Measurements from ENCODE around the gene CACNA2D3. TPM values are rescaled to one million over a fixed set of nuclear protein-coding genes. Genes with fewer than 3 reads are reported as not detected.

Gene CACNA2D3
- total RNA-seq, 1 donor from 2014 or later, result 21.2 TPM

DNA sequence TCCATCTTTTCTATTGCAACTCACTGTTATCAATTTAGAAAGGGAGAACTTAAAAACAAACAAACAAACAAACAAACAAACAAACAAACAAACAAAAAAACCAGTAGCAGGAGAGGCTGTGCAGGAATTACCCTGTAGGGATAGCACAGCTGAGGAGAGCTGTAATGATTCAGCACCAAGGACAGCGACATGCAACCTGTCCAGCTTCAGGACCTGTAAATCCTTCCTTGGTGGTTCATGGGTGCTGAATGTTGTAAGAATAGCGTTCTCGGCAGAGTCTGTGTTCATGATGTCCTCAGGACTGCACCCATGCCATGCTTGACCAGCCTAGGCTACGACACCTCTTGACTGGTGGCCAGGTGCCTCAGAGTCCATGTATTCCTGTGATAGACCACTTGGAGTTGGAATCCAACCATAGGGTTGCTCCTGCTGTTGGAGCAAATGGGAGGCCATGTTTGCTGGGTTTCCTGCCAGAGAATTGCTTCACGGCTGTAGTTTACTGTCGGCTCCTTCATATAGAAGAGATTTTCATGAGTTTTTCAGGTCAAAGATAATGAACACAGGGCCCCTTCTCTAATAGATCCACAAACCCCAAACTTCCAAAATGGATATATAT, 65.9 kb downstream of the CACNA2D3 start:
- DNase-seq, result no peak
- TF ChIP-seq, protein P1, sequence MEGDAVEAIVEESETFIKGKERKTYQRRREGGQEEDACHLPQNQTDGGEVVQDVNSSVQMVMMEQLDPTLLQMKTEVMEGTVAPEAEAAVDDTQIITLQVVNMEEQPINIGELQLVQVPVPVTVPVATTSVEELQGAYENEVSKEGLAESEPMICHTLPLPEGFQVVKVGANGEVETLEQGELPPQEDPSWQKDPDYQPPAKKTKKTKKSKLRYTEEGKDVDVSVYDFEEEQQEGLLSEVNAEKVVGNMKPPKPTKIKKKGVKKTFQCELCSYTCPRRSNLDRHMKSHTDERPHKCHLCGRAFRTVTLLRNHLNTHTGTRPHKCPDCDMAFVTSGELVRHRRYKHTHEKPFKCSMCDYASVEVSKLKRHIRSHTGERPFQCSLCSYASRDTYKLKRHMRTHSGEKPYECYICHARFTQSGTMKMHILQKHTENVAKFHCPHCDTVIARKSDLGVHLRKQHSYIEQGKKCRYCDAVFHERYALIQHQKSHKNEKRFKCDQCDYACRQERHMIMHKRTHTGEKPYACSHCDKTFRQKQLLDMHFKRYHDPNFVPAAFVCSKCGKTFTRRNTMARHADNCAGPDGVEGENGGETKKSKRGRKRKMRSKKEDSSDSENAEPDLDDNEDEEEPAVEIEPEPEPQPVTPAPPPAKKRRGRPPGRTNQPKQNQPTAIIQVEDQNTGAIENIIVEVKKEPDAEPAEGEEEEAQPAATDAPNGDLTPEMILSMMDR (IDR thresholded peaks at IDR 0.05; ENCODE audit: borderline replicate concordance), result no peak
- intact Hi-C loops (cut with micrococcal nuclease), result no loop called here

DNA sequence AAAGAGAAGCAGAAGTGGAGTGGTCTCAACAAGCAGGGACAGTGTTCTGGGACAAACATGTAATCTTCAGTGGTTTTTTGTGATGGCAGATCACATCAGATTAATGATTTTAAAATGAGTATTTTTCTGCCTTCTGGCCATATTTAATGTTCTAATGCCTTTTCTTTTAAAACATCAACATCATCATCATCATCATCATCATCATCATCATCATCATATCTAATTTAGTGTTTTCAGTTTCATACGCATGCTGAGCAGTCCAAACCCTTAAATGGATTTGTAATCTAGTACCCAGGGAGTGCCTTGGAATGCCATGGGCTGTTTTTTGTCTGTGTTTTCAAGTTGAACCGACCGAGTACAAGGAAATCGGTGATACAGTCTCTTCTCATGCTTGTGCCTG, 68.9 kb downstream of the CACNA2D3 start:
- Histone ChIP-seq H3K9me3 (replicated peaks) (no peaks in the 10 kb centered on the region), H3K4me3 (no peak overlapping the region), H3K36me3 (no peaks in the 10 kb centered on the region), H3K27me3 (ENCODE audit: low read depth) (no peaks in the 10 kb centered on the region), H3K27ac (replicated peaks) (no peak overlapping the region), H3K4me1 (no peaks in the 10 kb centered on the region)
- intact Hi-C loops (cut with micrococcal nuclease), result no loop called here
- TF ChIP-seq, protein P1 (IDR thresholded peaks at IDR 0.05; ENCODE audit: borderline replicate concordance), result no peak
- no peak for DNase-seq

More for the DNA sequence above, 65.9 kb downstream of the CACNA2D3 start:
- H3K4me1 ChIP-seq, result no peaks in the 10 kb centered on the region
- H3K27me3 ChIP-seq (ENCODE audit: low read depth), result no peaks in the 10 kb centered on the region
- H3K27ac ChIP-seq (replicated peaks), result no peak overlapping the region
- no peaks in the 10 kb centered on the region for H3K9me3 ChIP-seq (replicated peaks)
- H3K4me3 ChIP-seq, result no peak overlapping the region
- H3K36me3 ChIP-seq, result no peaks in the 10 kb centered on the region

DNA sequence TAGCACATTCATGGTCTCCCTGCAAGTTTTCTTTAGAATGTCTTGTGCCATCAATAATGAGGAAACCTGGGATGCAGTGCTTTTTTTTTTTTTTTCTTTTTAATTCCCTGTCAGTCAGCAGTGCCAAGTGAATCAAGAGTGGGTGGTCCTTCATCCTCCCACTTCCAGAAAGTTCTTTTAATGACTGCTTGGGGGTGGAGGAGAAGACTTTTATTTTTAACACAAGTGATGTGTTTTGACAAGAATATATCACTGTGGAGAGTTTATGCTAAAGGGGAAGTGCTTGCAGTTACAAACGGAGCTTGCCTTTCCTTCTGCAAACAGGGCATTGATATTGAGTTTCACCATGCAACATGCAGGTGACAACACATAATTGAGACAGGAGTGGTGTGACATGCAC, 69.7 kb downstream of the CACNA2D3 start:
- no peaks in the 10 kb centered on the region for H3K4me1 ChIP-seq
- no peak for DNase-seq
- no peaks in the 10 kb centered on the region for H3K36me3 ChIP-seq
- intact Hi-C loops (cut with micrococcal nuclease), result no loop called here
- H3K27me3 ChIP-seq (ENCODE audit: low read depth), result no peaks in the 10 kb centered on the region
- H3K4me3 ChIP-seq, result no peak overlapping the region
- no peak overlapping the region for H3K27ac ChIP-seq (replicated peaks)
- H3K9me3 ChIP-seq (replicated peaks), result no peaks in the 10 kb centered on the region
- TF ChIP-seq, protein P1 (IDR thresholded peaks at IDR 0.05; ENCODE audit: borderline replicate concordance), result no peak

DNA sequence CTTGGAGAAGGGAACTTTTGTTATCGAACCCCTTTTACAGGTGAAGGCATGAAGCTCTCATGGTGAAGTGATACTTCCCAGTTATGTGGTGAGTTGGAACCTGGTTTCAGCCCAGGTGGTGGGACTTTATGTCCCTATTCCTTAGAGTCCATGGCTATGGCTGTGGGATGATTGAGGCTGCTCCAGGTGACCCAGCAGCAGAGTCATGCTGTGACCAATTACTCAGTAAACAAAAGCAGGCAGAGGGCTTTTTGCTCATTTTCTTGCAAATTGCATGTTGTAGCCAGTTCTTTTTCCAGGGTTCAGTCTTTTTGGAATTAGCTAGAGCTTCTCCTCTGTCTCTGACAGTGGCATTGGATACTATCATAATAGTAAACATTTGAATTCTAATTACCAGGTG, 70.7 kb downstream of the CACNA2D3 start:
- TF ChIP-seq, protein P1 (IDR thresholded peaks at IDR 0.05; ENCODE audit: borderline replicate concordance), result no peak
- Histone ChIP-seq H3K27ac (replicated peaks) (no peak overlapping the region), H3K4me1 (peaks cover 10% of the 10 kb centered on the region), H3K36me3 (no peaks in the 10 kb centered on the region), H3K9me3 (replicated peaks) (no peaks in the 10 kb centered on the region), H3K4me3 (no peak overlapping the region), H3K27me3 (ENCODE audit: low read depth) (no peaks in the 10 kb centered on the region)
- no peak for DNase-seq
- intact Hi-C loops (cut with micrococcal nuclease), result no loop called here

DNA sequence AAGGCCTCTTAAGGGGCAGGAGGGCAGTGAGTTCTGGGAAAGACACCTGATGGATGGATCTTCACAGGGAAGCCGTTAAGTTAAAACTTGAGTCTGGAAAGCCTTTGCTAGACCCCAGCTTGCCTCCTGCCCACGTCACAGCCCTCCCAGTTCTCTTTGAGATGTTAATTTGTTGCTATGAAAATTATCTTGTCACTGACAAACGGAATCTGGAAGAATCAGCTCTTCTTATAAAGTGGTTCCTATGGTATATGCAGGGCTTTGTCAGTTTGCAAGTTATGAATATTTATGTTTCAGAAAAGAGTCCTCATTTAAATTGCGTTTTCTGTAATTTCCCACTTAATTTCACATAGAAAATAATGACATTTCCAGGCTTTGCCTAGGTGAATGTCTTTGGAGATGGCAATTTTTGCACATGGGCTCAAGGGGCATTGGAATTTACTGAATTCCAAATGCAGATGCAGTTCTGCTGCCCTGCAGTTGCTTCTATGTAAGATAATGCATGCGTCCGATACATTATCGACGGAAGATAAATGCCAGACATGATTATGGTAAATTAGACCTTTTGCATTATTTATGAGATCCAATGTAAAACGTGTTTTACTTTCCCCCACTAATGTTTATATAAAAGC, 74.1 kb downstream of the CACNA2D3 start:
- TF ChIP-seq, protein P1 (IDR thresholded peaks at IDR 0.05; ENCODE audit: borderline replicate concordance), result no peak
- Histone ChIP-seq H3K9me3 (replicated peaks) (no peaks in the 10 kb centered on the region), H3K27me3 (ENCODE audit: low read depth) (no peaks in the 10 kb centered on the region), H3K4me1 (peaks cover 11% of the 10 kb centered on the region), H3K36me3 (no peaks in the 10 kb centered on the region), H3K27ac (replicated peaks) (no peak overlapping the region), H3K4me3 (no peak overlapping the region)
- no peak for DNase-seq
- intact Hi-C loops (cut with micrococcal nuclease), result no loop called here
